HepG2 (cell line): Measurements from ENCODE around the gene DNASE2. TPM values are rescaled to one million over a fixed set of nuclear protein-coding genes. Genes with fewer than 3 reads are reported as not detected.

ENCODE experiments used
- GABPB1 ChIP-seq: IDR thresholded peaks from 2 replicates; pipeline ENCODE4 v1.6.1; 2016; ENCODE audit warnings: mild to moderate bottlenecking, missing genetic modification reagents, moderate library complexity, missing compliant biosample characterization
- MAX ChIP-seq: IDR thresholded peaks from 2 replicates; pipeline ENCODE4 v1.6.1; 2012; ENCODE audit warnings: inconsistent platforms
- MYPOP ChIP-seq: sonication (generic); formaldehyde crosslinking; IDR thresholded peaks from 2 replicates; pipeline ENCODE4 v1.8.1; 2023; ENCODE audit warnings: mild to moderate bottlenecking, moderate library complexity, missing genetic modification reagents
- ZNF280B ChIP-seq: sonication (generic); formaldehyde crosslinking; IDR thresholded peaks from 2 replicates; pipeline ENCODE4 v1.5.0; 2020; ENCODE audit warnings: missing genetic modification reagents, mild to moderate bottlenecking, borderline replicate concordance
- ZNF891 ChIP-seq: sonication (generic); formaldehyde crosslinking; IDR thresholded peaks from 2 replicates; pipeline ENCODE4 v1.5.0; 2020; ENCODE audit warnings: mild to moderate bottlenecking, missing genetic modification reagents
- polyA plus RNA-seq, 8 experiments: library from polyadenylated mRNA; depleted of rRNA in 3 of 8; stranded (reverse) in 7 of 8; unstranded in 1 of 8; fragments of >200 nt; fragmentation: Illumina TruSeq in 4 of 8; extraction: Trizol in 4 of 8; gene quantifications; 2 replicates each; pipeline versions ENCODE4 v1.2.1 to v1.2.3, GENCODE V29; 2011 to 2016; ENCODE audit warnings: low read depth in 4 of 8, missing spikeins in 1 of 8, mixed read lengths in 1 of 8; ENCODE audit not compliant: insufficient read depth in 1 of 8
- total RNA-seq, 5 experiments: library from RNA; depleted of rRNA; stranded (reverse); fragments of >200 nt; fragmentation: Illumina TruSeq; extraction: Trizol; gene quantifications; 2 replicates each; pipeline ENCODE4 v1.2.3, GENCODE V29; 2016; ENCODE audit warnings: low read depth in 1 of 5
- TF ChIP-seq, protein P1 (sequence below), 2 experiments: fragments of 450-650 bp in 1 of 2; sonication (generic) in 1 of 2; formaldehyde crosslinking in 1 of 2; IDR thresholded peaks; 2 replicates each; pipeline versions ENCODE4 v1.6.1 to v1.8.0; 2016 to 2022; ENCODE audit warnings: antibody characterized with exemption in 1 of 2, mild to moderate bottlenecking in 1 of 2, missing genetic modification reagents in 1 of 2
- TF ChIP-seq, protein P2 (sequence below): sonication (generic); formaldehyde crosslinking; IDR thresholded peaks from 2 replicates; pipeline ENCODE4 v1.5.1; 2020; ENCODE audit warnings: mild to moderate bottlenecking, missing genetic modification reagents
- TF ChIP-seq, protein P3 (sequence below): sonication (generic); formaldehyde crosslinking; IDR thresholded peaks from 2 replicates; pipeline ENCODE4 v1.4.0; 2020; ENCODE audit warnings: mild to moderate bottlenecking, missing genetic modification reagents

DNASE2 gene
- total and polyA plus RNA-seq, 2 of the 13 experiments (the other 11 are each of a cell fraction or from before 2014, with no cell fraction given) = 7.5 to 16.2 TPM

GRCh38 chr19:12884926-12885748, 3.9 kb upstream of the DNASE2 start (continued):
- TF ChIP-seq, protein P1, sequence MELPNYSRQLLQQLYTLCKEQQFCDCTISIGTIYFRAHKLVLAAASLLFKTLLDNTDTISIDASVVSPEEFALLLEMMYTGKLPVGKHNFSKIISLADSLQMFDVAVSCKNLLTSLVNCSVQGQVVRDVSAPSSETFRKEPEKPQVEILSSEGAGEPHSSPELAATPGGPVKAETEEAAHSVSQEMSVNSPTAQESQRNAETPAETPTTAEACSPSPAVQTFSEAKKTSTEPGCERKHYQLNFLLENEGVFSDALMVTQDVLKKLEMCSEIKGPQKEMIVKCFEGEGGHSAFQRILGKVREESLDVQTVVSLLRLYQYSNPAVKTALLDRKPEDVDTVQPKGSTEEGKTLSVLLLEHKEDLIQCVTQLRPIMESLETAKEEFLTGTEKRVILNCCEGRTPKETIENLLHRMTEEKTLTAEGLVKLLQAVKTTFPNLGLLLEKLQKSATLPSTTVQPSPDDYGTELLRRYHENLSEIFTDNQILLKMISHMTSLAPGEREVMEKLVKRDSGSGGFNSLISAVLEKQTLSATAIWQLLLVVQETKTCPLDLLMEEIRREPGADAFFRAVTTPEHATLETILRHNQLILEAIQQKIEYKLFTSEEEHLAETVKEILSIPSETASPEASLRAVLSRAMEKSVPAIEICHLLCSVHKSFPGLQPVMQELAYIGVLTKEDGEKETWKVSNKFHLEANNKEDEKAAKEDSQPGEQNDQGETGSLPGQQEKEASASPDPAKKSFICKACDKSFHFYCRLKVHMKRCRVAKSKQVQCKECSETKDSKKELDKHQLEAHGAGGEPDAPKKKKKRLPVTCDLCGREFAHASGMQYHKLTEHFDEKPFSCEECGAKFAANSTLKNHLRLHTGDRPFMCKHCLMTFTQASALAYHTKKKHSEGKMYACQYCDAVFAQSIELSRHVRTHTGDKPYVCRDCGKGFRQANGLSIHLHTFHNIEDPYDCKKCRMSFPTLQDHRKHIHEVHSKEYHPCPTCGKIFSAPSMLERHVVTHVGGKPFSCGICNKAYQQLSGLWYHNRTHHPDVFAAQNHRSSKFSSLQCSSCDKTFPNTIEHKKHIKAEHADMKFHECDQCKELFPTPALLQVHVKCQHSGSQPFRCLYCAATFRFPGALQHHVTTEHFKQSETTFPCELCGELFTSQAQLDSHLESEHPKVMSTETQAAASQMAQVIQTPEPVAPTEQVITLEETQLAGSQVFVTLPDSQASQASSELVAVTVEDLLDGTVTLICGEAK (IDR thresholded peaks at IDR 0.05) = no peak
- TF ChIP-seq, protein P1 (CRISPR knock-in tag; IDR thresholded peaks at IDR 0.05) = no peak
- TF ChIP-seq MYPOP (peak; percentile 71; the same call in 1 of the 2 replicates), ZNF891 (peak; percentile 28), MAX (peak; percentile 82), GABPB1 (peak; percentile 64; the same call in 1 of the 2 replicates), ZNF280B (CRISPR knock-in tag) (peak; percentile 33; the same call in 1 of the 2 replicates)
- TF ChIP-seq, protein P2, sequence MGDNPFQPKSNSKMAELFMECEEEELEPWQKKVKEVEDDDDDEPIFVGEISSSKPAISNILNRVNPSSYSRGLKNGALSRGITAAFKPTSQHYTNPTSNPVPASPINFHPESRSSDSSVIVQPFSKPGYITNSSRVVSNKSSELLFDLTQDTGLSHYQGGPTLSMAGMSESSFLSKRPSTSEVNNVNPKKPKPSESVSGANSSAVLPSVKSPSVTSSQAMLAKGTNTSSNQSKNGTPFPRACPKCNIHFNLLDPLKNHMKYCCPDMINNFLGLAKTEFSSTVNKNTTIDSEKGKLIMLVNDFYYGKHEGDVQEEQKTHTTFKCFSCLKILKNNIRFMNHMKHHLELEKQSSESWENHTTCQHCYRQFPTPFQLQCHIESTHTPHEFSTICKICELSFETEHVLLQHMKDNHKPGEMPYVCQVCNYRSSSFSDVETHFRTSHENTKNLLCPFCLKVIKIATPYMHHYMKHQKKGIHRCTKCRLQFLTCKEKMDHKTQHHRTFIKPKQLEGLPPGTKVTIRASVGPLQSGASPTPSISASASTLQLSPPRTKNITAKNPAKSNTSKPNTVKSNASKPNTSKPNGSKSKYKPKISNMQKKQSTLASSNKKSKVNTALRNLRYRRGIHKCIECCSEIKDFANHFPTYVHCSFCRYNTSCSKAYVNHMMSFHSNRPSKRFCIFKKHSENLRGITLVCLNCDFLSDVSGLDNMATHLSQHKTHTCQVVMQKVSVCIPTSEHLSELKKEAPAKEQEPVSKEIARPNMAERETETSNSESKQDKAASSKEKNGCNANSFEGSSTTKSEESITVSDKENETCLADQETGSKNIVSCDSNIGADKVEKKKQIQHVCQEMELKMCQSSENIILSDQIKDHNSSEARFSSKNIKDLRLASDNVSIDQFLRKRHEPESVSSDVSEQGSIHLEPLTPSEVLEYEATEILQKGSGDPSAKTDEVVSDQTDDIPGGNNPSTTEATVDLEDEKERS (CRISPR knock-in tag) = 0 out of 2 replicates have a peak, but pooled peaks have one; percentile 16
- TF ChIP-seq, protein P3, sequence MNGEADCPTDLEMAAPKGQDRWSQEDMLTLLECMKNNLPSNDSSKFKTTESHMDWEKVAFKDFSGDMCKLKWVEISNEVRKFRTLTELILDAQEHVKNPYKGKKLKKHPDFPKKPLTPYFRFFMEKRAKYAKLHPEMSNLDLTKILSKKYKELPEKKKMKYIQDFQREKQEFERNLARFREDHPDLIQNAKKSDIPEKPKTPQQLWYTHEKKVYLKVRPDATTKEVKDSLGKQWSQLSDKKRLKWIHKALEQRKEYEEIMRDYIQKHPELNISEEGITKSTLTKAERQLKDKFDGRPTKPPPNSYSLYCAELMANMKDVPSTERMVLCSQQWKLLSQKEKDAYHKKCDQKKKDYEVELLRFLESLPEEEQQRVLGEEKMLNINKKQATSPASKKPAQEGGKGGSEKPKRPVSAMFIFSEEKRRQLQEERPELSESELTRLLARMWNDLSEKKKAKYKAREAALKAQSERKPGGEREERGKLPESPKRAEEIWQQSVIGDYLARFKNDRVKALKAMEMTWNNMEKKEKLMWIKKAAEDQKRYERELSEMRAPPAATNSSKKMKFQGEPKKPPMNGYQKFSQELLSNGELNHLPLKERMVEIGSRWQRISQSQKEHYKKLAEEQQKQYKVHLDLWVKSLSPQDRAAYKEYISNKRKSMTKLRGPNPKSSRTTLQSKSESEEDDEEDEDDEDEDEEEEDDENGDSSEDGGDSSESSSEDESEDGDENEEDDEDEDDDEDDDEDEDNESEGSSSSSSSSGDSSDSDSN (CRISPR knock-in tag) = peak; percentile 92
